Measurements from ENCODE around the gene DPP6. TPM values are rescaled to one million over a fixed set of nuclear protein-coding genes. Genes with fewer than 3 reads are reported as not detected.

Gene DPP6
- total RNA-seq, 1 experiment from 2014 or later, result not detected

GRCh38 chr7:154198481-154198880 is 146.3 kb downstream of the DPP6 start:
- intact Hi-C loops (cut with micrococcal nuclease; ENCODE audit: unreplicated experiment), result no loop called here
- no peaks in the 10 kb centered on the region for H3K36me3 ChIP-seq (ENCODE audit: control insufficient read depth, insufficient read depth, low read length)
- ATAC-seq (no peak), DNase-seq (ENCODE audit: low read depth, low spot score) (no peak)
- no peak for TF ChIP-seq REST (IDR thresholded peaks at IDR 0.05; ENCODE audit: insufficient read depth in 1 of 2, low read depth in 2 of 2, low read length in 1 of 2)
- TF ChIP-seq SIN3A (IDR thresholded peaks at IDR 0.05; ENCODE audit: borderline replicate concordance, insufficient read depth, low read depth, low read length), result no peak
- TF ChIP-seq POLR2AphosphoS5 (IDR thresholded peaks at IDR 0.05; ENCODE audit: low read depth, low read length), result no peak
- no peak for TF ChIP-seq TCF7L2 (IDR thresholded peaks at IDR 0.05; ENCODE audit: low read depth, low read length)
- no peak for TF ChIP-seq CTCF (IDR thresholded peaks at IDR 0.05)
- H3K9me3 ChIP-seq (ENCODE audit: control insufficient read depth, insufficient read depth, low read depth, low read length), result no peaks in the 10 kb centered on the region
- POLR2A ChIA-PET, result no interaction called here
- CTCF ChIA-PET, result no interaction called here
- no peak overlapping the region for H3K27ac ChIP-seq (ENCODE audit: low read length)
- H3K27me3 ChIP-seq (ENCODE audit: control insufficient read depth, insufficient read depth, low read length), result no peaks in the 10 kb centered on the region
- in situ Hi-C loops (cut with HindIII; ENCODE audit: low pct_unique_long_range_greater_than_20kb, low sequenced_read_pairs), result no loop called here
- no peak overlapping the region for H3K4me3 ChIP-seq (ENCODE audit: low read depth in 2 of 2, low read length in 2 of 2)
- BruUV-seq (replicated peaks), result no TSS peak
- H3K4me1 ChIP-seq (ENCODE audit: control insufficient read depth, insufficient read depth, low read length), result no peaks in the 10 kb centered on the region

GRCh38 chr7:154200241-154200640 is 148.0 kb downstream of the DPP6 start:
- Histone ChIP-seq H3K4me1 (ENCODE audit: control insufficient read depth, insufficient read depth, low read length) (no peaks in the 10 kb centered on the region), H3K9me3 (ENCODE audit: control insufficient read depth, insufficient read depth, low read depth, low read length) (no peaks in the 10 kb centered on the region), H3K27me3 (ENCODE audit: control insufficient read depth, insufficient read depth, low read length) (no peaks in the 10 kb centered on the region), H3K4me3 (ENCODE audit: low read depth in 2 of 2, low read length in 2 of 2) (no peak overlapping the region), H3K27ac (ENCODE audit: low read length) (no peak overlapping the region), H3K36me3 (ENCODE audit: control insufficient read depth, insufficient read depth, low read length) (no peaks in the 10 kb centered on the region)
- CTCF ChIA-PET, result no interaction called here
- intact Hi-C loops (cut with micrococcal nuclease; ENCODE audit: unreplicated experiment) (no loop called here), in situ Hi-C loops (cut with HindIII; ENCODE audit: low pct_unique_long_range_greater_than_20kb, low sequenced_read_pairs) (no loop called here)
- TF ChIP-seq POLR2AphosphoS5 (IDR thresholded peaks at IDR 0.05; ENCODE audit: low read depth, low read length), result no peak
- TF ChIP-seq SIN3A (IDR thresholded peaks at IDR 0.05; ENCODE audit: borderline replicate concordance, insufficient read depth, low read depth, low read length), result no peak
- DNase-seq (ENCODE audit: low read depth, low spot score), result no peak
- no peak for ATAC-seq
- POLR2A ChIA-PET, result no interaction called here
- no TSS peak for BruUV-seq (replicated peaks)

GRCh38 chr7:154202002-154202401 is 149.8 kb downstream of the DPP6 start:
- ChIA-PET POLR2A (no interaction called here), CTCF (no interaction called here)
- ATAC-seq (no peak), DNase-seq (ENCODE audit: low read depth, low spot score) (no peak)
- TF ChIP-seq REST (IDR thresholded peaks at IDR 0.05; ENCODE audit: insufficient read depth in 1 of 2, low read depth in 2 of 2, low read length in 1 of 2) (no peak), CTCF (IDR thresholded peaks at IDR 0.05) (no peak), TCF7L2 (IDR thresholded peaks at IDR 0.05; ENCODE audit: low read depth, low read length) (no peak), SIN3A (IDR thresholded peaks at IDR 0.05; ENCODE audit: borderline replicate concordance, insufficient read depth, low read depth, low read length) (no peak), POLR2AphosphoS5 (IDR thresholded peaks at IDR 0.05; ENCODE audit: low read depth, low read length) (no peak)
- Histone ChIP-seq H3K27me3 (ENCODE audit: control insufficient read depth, insufficient read depth, low read length) (no peaks in the 10 kb centered on the region), H3K9me3 (ENCODE audit: control insufficient read depth, insufficient read depth, low read depth, low read length) (no peaks in the 10 kb centered on the region), H3K27ac (ENCODE audit: low read length) (no peak overlapping the region), H3K36me3 (ENCODE audit: control insufficient read depth, insufficient read depth, low read length) (no peaks in the 10 kb centered on the region), H3K4me3 (ENCODE audit: low read depth in 2 of 2, low read length in 2 of 2) (no peak overlapping the region), H3K4me1 (ENCODE audit: control insufficient read depth, insufficient read depth, low read length) (no peaks in the 10 kb centered on the region)
- BruUV-seq (replicated peaks), result no TSS peak
- intact Hi-C loops (cut with micrococcal nuclease; ENCODE audit: unreplicated experiment), result no loop called here
- in situ Hi-C loops (cut with HindIII; ENCODE audit: low pct_unique_long_range_greater_than_20kb, low sequenced_read_pairs), result no loop called here

Measured in Panc1 (cell line).